WTC11 (cell line): ENCODE data around the gene CHRM1. TPM values are rescaled to one million over a fixed set of nuclear protein-coding genes. Genes with fewer than 3 reads are reported as not detected.

Source experiments
- ATAC-seq: fragments of 200-7000 bp; cut with Tn5 transposase; 2 replicates; pipeline ENCODE4 v1.10.0; 2021; ENCODE audit warnings: mild to moderate bottlenecking, moderate library complexity
- CTCF ChIA-PET: fragments of 300-600 bp; sonication (Branson Sonifier 250); formaldehyde crosslinking; loops from one replicate; lab custom pipeline; 2021; ENCODE audit warnings: antibody characterized with exemption; lab: Charles Lee
- POLR2A ChIA-PET: fragments of 350-600 bp; sonication (Branson Sonifier 250); formaldehyde crosslinking; loops from one replicate; lab custom pipeline; 2021; ENCODE audit warnings: antibody characterized with exemption; lab: Charles Lee
- DNase-seq: peaks from one replicate; pipeline ENCODE4 v3.0.0; 2021; ENCODE audit warnings: low spot score
- H3K27ac Mint-ChIP-seq: 2 replicates; pipeline ENCODE4 v1.8.0; 2021; ENCODE audit warnings: mixed read lengths
- H3K27me3 Mint-ChIP-seq: 2 replicates; pipeline ENCODE4 v1.8.0; 2021; ENCODE audit warnings: low read depth, mild to moderate bottlenecking, moderate library complexity, mixed read lengths
- H3K36me3 Mint-ChIP-seq: 2 replicates; pipeline ENCODE4 v1.8.0; 2021; ENCODE audit warnings: mixed read lengths
- H3K4me1 Mint-ChIP-seq: 2 replicates; pipeline ENCODE4 v1.8.0; 2022; ENCODE audit warnings: mixed read lengths
- H3K4me3 Mint-ChIP-seq: 2 replicates; pipeline ENCODE4 v1.8.0; 2021; ENCODE audit warnings: mild to moderate bottlenecking, moderate library complexity, mixed read lengths
- H3K9me3 Mint-ChIP-seq: 2 replicates; pipeline ENCODE4 v1.8.0; 2021; ENCODE audit warnings: mixed read lengths
- ATF2 ChIP-seq: sonication (generic); formaldehyde crosslinking; IDR thresholded peaks from 2 replicates; pipeline ENCODE4 v1.8.1; 2022; ENCODE audit warnings: low read depth, missing genetic modification reagents, borderline replicate concordance
- CDX4 ChIP-seq: fragments of 250-450 bp; sonication (Bioruptor Pico); IDR thresholded peaks from 2 replicates; pipeline ENCODE4 v1.9.0; 2021; ENCODE audit warnings: moderate library complexity, mild to moderate bottlenecking, inconsistent platforms, borderline replicate concordance
- CREB1 ChIP-seq: sonication (generic); formaldehyde crosslinking; IDR thresholded peaks from 2 replicates; pipeline ENCODE4 v1.8.0; 2023; ENCODE audit warnings: mild to moderate bottlenecking, missing genetic modification reagents
- E2F4 ChIP-seq: sonication (generic); formaldehyde crosslinking; IDR thresholded peaks from 2 replicates; pipeline ENCODE4 v1.8.1; 2022; ENCODE audit warnings: low read depth, mild to moderate bottlenecking, moderate library complexity, missing genetic modification reagents, borderline replicate concordance
- ELF4 ChIP-seq: sonication (generic); formaldehyde crosslinking; IDR thresholded peaks from 2 replicates; pipeline ENCODE4 v1.8.1; 2022; ENCODE audit warnings: low read depth, mild to moderate bottlenecking, moderate library complexity, missing genetic modification reagents
- GTF2I ChIP-seq: fragments of 250-450 bp; sonication (Bioruptor Pico); conservative IDR thresholded peaks from 2 replicates; pipeline ENCODE4 v1.4.0; 2021; ENCODE audit warnings: mild to moderate bottlenecking
- IRF2 ChIP-seq: sonication (generic); formaldehyde crosslinking; IDR thresholded peaks from 2 replicates; pipeline ENCODE4 v1.8.0; 2022; ENCODE audit warnings: low read depth, missing genetic modification reagents, borderline replicate concordance
- JUN ChIP-seq: sonication (generic); formaldehyde crosslinking; IDR thresholded peaks from 2 replicates; pipeline ENCODE4 v1.8.0; 2023; ENCODE audit warnings: mild to moderate bottlenecking, missing genetic modification reagents
- KAT7 ChIP-seq: sonication (generic); formaldehyde crosslinking; IDR thresholded peaks from 2 replicates; pipeline ENCODE4 v1.8.1; 2023; ENCODE audit warnings: missing genetic modification reagents, mild to moderate bottlenecking, borderline replicate concordance
- MXD4 ChIP-seq: fragments of 250-450 bp; sonication (Bioruptor Pico); IDR thresholded peaks from 2 replicates; pipeline ENCODE4 v1.8.0; 2021; ENCODE audit warnings: mild to moderate bottlenecking, moderate library complexity, borderline replicate concordance
- PRDM15 ChIP-seq: sonication (generic); formaldehyde crosslinking; IDR thresholded peaks from 2 replicates; pipeline ENCODE4 v1.8.0; 2022; ENCODE audit warnings: missing genetic modification reagents
- RELA ChIP-seq: sonication (generic); formaldehyde crosslinking; IDR thresholded peaks from 2 replicates; pipeline ENCODE4 v1.8.1; 2022; ENCODE audit warnings: missing genetic modification reagents, mild to moderate bottlenecking, borderline replicate concordance
- TCF7 ChIP-seq: sonication (generic); formaldehyde crosslinking; IDR thresholded peaks from 2 replicates; pipeline ENCODE4 v1.8.0; 2022; ENCODE audit warnings: mild to moderate bottlenecking, low read depth, missing genetic modification reagents, moderate library complexity
- TEAD4 ChIP-seq: sonication (generic); formaldehyde crosslinking; IDR thresholded peaks from 2 replicates; pipeline ENCODE4 v1.8.0; 2022; ENCODE audit warnings: mild to moderate bottlenecking, missing genetic modification reagents
- TP53 ChIP-seq: sonication (generic); formaldehyde crosslinking; IDR thresholded peaks from 2 replicates; pipeline ENCODE4 v1.8.1; 2023; ENCODE audit warnings: mild to moderate bottlenecking, missing genetic modification reagents
- ZNF121 ChIP-seq: sonication (generic); formaldehyde crosslinking; IDR thresholded peaks from 2 replicates; pipeline ENCODE4 v1.8.0; 2023; ENCODE audit warnings: missing genetic modification reagents
- ZNF138 ChIP-seq: sonication (generic); formaldehyde crosslinking; conservative IDR thresholded peaks from 2 replicates; pipeline ENCODE4 v1.8.1; 2022; ENCODE audit warnings: mild to moderate bottlenecking, moderate library complexity, missing genetic modification reagents
- ZNF219 ChIP-seq: sonication (generic); formaldehyde crosslinking; IDR thresholded peaks from 2 replicates; pipeline ENCODE4 v1.8.0; 2023; ENCODE audit warnings: missing genetic modification reagents, mild to moderate bottlenecking, borderline replicate concordance
- ZNF263 ChIP-seq: sonication (generic); formaldehyde crosslinking; IDR thresholded peaks from 2 replicates; pipeline ENCODE4 v1.8.1; 2022; ENCODE audit warnings: low read depth, mild to moderate bottlenecking, moderate library complexity, missing genetic modification reagents
- ZNF423 ChIP-seq: fragments of 250-450 bp; sonication (Bioruptor Pico); IDR thresholded peaks from 2 replicates; pipeline ENCODE4 v2.1.2; 2022; ENCODE audit warnings: mild to moderate bottlenecking, moderate library complexity
- ZNF425 ChIP-seq: fragments of 250-450 bp; sonication (Bioruptor Pico); conservative IDR thresholded peaks from 2 replicates; pipeline ENCODE4 v1.9.0; 2021; ENCODE audit warnings: mild to moderate bottlenecking
- total RNA-seq: library from RNA; stranded (reverse); gene quantifications from 3 replicates; pipeline ENCODE4 v1.2.3, GENCODE V29; 2021
- TF ChIP-seq, protein P1 (sequence below): fragments of 250-450 bp; sonication (Bioruptor Pico); IDR thresholded peaks from 2 replicates; pipeline ENCODE4 v1.9.0; 2021; ENCODE audit warnings: mild to moderate bottlenecking

Gene CHRM1
- total RNA-seq, 1 experiment from 2014 or later: not detected

- TF ChIP-seq ATF2 (no peak), E2F4 (CRISPR knock-in tag) (no peak), ZNF138 (CRISPR knock-in tag) (no peak), MXD4 (no peak), KAT7 (CRISPR knock-in tag) (no peak; the same call in 1 of the 2 replicates)
Observed at GRCh38 chr11:62880231-62880802, 40.8 kb downstream of the CHRM1 start (continued).

GRCh38 chr11:62879235-62879978 is 41.8 kb downstream of the CHRM1 start:
- Mint-ChIP-seq H3K4me1 (peaks cover 48% of the 10 kb centered on the region), H3K27me3 (peaks cover 3% of the 10 kb centered on the region; the same call in 1 of the 2 replicates), H3K9me3 (no peaks in the 10 kb centered on the region), H3K4me3 (peak overlapping the region; percentile 99), H3K36me3 (peaks cover 63% of the 10 kb centered on the region), H3K27ac (peak overlapping the region; percentile 100)
- CTCF ChIA-PET: interaction anchor here (0.7 to 1.0 kb wide), 2 partner anchors 17 to 18 kb away, joined by 3 to 6 read pairs; no protein-coding TSS in a partner anchor
- ATAC-seq (no peak), DNase-seq (no peak)
- POLR2A ChIA-PET: interaction anchor here (0.6 to 3.8 kb wide), 5 partner anchors 10 to 104 kb away, joined by 3 to 44 read pairs (median 5); partner anchors contain the start of gene STX5
- TF ChIP-seq RELA (CRISPR knock-in tag) (no peak), TEAD4 (CRISPR knock-in tag) (no peak), CDX4 (CRISPR knock-in tag) (no peak), TP53 (CRISPR knock-in tag) (no peak), ZNF425 (CRISPR knock-in tag) (no peak), GTF2I (CRISPR knock-in tag) (0 out of 2 replicates have a peak, but pooled peaks have one; percentile 25), ELF4 (CRISPR knock-in tag) (no peak), KAT7 (CRISPR knock-in tag) (no peak), ZNF263 (no peak), ZNF219 (CRISPR knock-in tag) (no peak), PRDM15 (CRISPR knock-in tag) (no peak), TCF7 (CRISPR knock-in tag) (no peak), JUN (CRISPR knock-in tag) (no peak), ZNF423 (CRISPR knock-in tag) (peak; percentile 69; the same call in 1 of the 2 replicates), ZNF121 (CRISPR knock-in tag) (peak; percentile 96), CREB1 (CRISPR knock-in tag) (no peak), IRF2 (CRISPR knock-in tag) (no peak)
- TF ChIP-seq, protein P1, sequence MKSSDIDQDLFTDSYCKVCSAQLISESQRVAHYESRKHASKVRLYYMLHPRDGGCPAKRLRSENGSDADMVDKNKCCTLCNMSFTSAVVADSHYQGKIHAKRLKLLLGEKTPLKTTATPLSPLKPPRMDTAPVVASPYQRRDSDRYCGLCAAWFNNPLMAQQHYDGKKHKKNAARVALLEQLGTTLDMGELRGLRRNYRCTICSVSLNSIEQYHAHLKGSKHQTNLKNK: no peak
